HEK293 (cell line): ENCODE data around the gene WNT11.

Experiments
- IKZF3 ChIP-seq: fragments of 450-650 bp; IDR thresholded peaks from 2 replicates; pipeline ENCODE4 v1.5.0; 2018; ENCODE audit warnings: missing biosample characterization, mild to moderate bottlenecking, missing genetic modification characterization, moderate library complexity
- KLF7 ChIP-seq: fragments of 450-650 bp; formaldehyde crosslinking; IDR thresholded peaks from 2 replicates; pipeline ENCODE4 v1.5.1; 2016; ENCODE audit warnings: missing biosample characterization, missing genetic modification characterization, borderline replicate concordance
- SP3 ChIP-seq: fragments of 450-650 bp; formaldehyde crosslinking; IDR thresholded peaks from 2 replicates; pipeline ENCODE4 v1.5.1; 2016; ENCODE audit warnings: missing biosample characterization, missing genetic modification characterization
- TRIM28 ChIP-seq: IDR thresholded peaks from 2 replicates; pipeline ENCODE4 v1.6.1; 2011; ENCODE audit warnings: low read length, control low read depth, borderline replicate concordance
- WT1 ChIP-seq: fragments of 450-650 bp; formaldehyde crosslinking; IDR thresholded peaks from 2 replicates; pipeline ENCODE4 v1.5.1; 2016; ENCODE audit warnings: missing biosample characterization, missing genetic modification characterization
- ZFP37 ChIP-seq: fragments of 450-650 bp; formaldehyde crosslinking; IDR thresholded peaks from 2 replicates; pipeline ENCODE4 v1.5.1; 2016; ENCODE audit warnings: missing biosample characterization, missing genetic modification characterization
- ZNF16 ChIP-seq: fragments of 450-650 bp; formaldehyde crosslinking; IDR thresholded peaks from 2 replicates; pipeline ENCODE4 v1.5.1; 2016; ENCODE audit warnings: low read depth, missing biosample characterization, missing genetic modification characterization
- ZNF23 ChIP-seq: fragments of 450-650 bp; formaldehyde crosslinking; IDR thresholded peaks from 2 replicates; pipeline ENCODE4 v1.5.1; 2016; ENCODE audit warnings: missing biosample characterization, missing genetic modification characterization, borderline replicate concordance
- ZNF274 ChIP-seq, 2 experiments: fragments of 200-500 bp in 1 of 2; fragments of 450-650 bp in 1 of 2; sonication (Bioruptor generic) in 1 of 2; formaldehyde crosslinking in 1 of 2; IDR thresholded peaks; 2 replicates each; pipeline versions ENCODE4 v1.5.1 to v1.6.1; 2014 to 2016; ENCODE audit warnings: borderline replicate concordance in 1 of 2, inconsistent platforms in 1 of 2, low read length in 1 of 2, missing biosample characterization in 1 of 2, missing genetic modification characterization in 1 of 2
- ZNF335 ChIP-seq: fragments of 450-650 bp; formaldehyde crosslinking; conservative IDR thresholded peaks from 2 replicates; pipeline ENCODE4 v1.5.1; 2016; ENCODE audit warnings: missing biosample characterization, missing genetic modification characterization
- ZNF391 ChIP-seq: fragments of 450-650 bp; formaldehyde crosslinking; IDR thresholded peaks from 2 replicates; pipeline ENCODE4 v1.5.1; 2016; ENCODE audit warnings: low read depth, missing biosample characterization, missing genetic modification characterization, borderline replicate concordance
- ZNF394 ChIP-seq: fragments of 450-650 bp; formaldehyde crosslinking; IDR thresholded peaks from 2 replicates; pipeline ENCODE4 v1.5.1; 2016; ENCODE audit warnings: missing biosample characterization, missing genetic modification characterization, mild to moderate bottlenecking, moderate library complexity, borderline replicate concordance
- ZNF501 ChIP-seq: fragments of 450-650 bp; formaldehyde crosslinking; IDR thresholded peaks from 2 replicates; pipeline ENCODE4 v1.5.1; 2016; ENCODE audit warnings: missing biosample characterization, missing genetic modification characterization
- ZNF530 ChIP-seq: fragments of 450-650 bp; formaldehyde crosslinking; IDR thresholded peaks from 2 replicates; pipeline ENCODE4 v1.5.1; 2016; ENCODE audit warnings: low read depth, missing biosample characterization, missing genetic modification characterization
- ZNF558 ChIP-seq: fragments of 450-650 bp; formaldehyde crosslinking; IDR thresholded peaks from 2 replicates; pipeline ENCODE4 v1.5.1; 2016; ENCODE audit warnings: missing biosample characterization, missing genetic modification characterization
- ZNF560 ChIP-seq: fragments of 450-650 bp; formaldehyde crosslinking; IDR thresholded peaks from 2 replicates; pipeline ENCODE4 v1.5.1; 2017; ENCODE audit warnings: missing biosample characterization, missing genetic modification characterization, borderline replicate concordance
- ZNF585B ChIP-seq: fragments of 450-650 bp; formaldehyde crosslinking; IDR thresholded peaks from 2 replicates; pipeline ENCODE4 v1.5.1; 2016; ENCODE audit warnings: missing biosample characterization, missing genetic modification characterization
- ZNF600 ChIP-seq: fragments of 450-650 bp; formaldehyde crosslinking; IDR thresholded peaks from 2 replicates; pipeline ENCODE4 v1.5.1; 2016; ENCODE audit warnings: missing biosample characterization, missing genetic modification characterization
- ZNF610 ChIP-seq: fragments of 450-650 bp; formaldehyde crosslinking; IDR thresholded peaks from 2 replicates; pipeline ENCODE4 v1.5.1; 2016; ENCODE audit warnings: missing biosample characterization, missing genetic modification characterization, borderline replicate concordance
- ZNF623 ChIP-seq: fragments of 450-650 bp; formaldehyde crosslinking; IDR thresholded peaks from 2 replicates; pipeline ENCODE4 v1.5.1; 2016; ENCODE audit warnings: missing biosample characterization, missing genetic modification characterization
- ZNF626 ChIP-seq: fragments of 450-650 bp; sonication (Bioruptor Pico); formaldehyde crosslinking; IDR thresholded peaks from 2 replicates; pipeline ENCODE4 v1.5.1; 2018; ENCODE audit warnings: missing biosample characterization, missing genetic modification characterization, inconsistent platforms
- ZNF660 ChIP-seq: fragments of 450-650 bp; IDR thresholded peaks from 2 replicates; pipeline ENCODE4 v1.5.1; 2018; ENCODE audit warnings: missing biosample characterization, mild to moderate bottlenecking, missing genetic modification characterization
- ZNF701 ChIP-seq: fragments of 450-650 bp; formaldehyde crosslinking; IDR thresholded peaks from 2 replicates; pipeline ENCODE4 v1.5.1; 2016; ENCODE audit warnings: missing biosample characterization, missing genetic modification characterization
- ZNF830 ChIP-seq: fragments of 450-650 bp; IDR thresholded peaks from 2 replicates; pipeline ENCODE4 v1.5.0; 2018; ENCODE audit warnings: missing biosample characterization, missing genetic modification characterization, low read depth, mild to moderate bottlenecking, moderate library complexity
- TF ChIP-seq, protein P1 (sequence below): fragments of 450-650 bp; formaldehyde crosslinking; IDR thresholded peaks from 2 replicates; pipeline ENCODE4 v1.5.1; 2016; ENCODE audit warnings: missing biosample characterization, missing genetic modification characterization
- TF ChIP-seq, protein P2 (sequence below): fragments of 450-650 bp; formaldehyde crosslinking; IDR thresholded peaks from 2 replicates; pipeline ENCODE4 v1.5.1; 2017; ENCODE audit warnings: missing biosample characterization, missing genetic modification characterization
- TF ChIP-seq, protein P3 (sequence below): fragments of 450-650 bp; formaldehyde crosslinking; IDR thresholded peaks from 2 replicates; pipeline ENCODE4 v1.5.1; 2016; ENCODE audit warnings: missing biosample characterization, missing genetic modification characterization
- TF ChIP-seq, protein P4 (sequence below): fragments of 450-650 bp; formaldehyde crosslinking; IDR thresholded peaks from 2 replicates; pipeline ENCODE4 v1.5.1; 2016; ENCODE audit warnings: missing biosample characterization, missing genetic modification characterization, borderline replicate concordance

The WNT11 gene

DNA sequence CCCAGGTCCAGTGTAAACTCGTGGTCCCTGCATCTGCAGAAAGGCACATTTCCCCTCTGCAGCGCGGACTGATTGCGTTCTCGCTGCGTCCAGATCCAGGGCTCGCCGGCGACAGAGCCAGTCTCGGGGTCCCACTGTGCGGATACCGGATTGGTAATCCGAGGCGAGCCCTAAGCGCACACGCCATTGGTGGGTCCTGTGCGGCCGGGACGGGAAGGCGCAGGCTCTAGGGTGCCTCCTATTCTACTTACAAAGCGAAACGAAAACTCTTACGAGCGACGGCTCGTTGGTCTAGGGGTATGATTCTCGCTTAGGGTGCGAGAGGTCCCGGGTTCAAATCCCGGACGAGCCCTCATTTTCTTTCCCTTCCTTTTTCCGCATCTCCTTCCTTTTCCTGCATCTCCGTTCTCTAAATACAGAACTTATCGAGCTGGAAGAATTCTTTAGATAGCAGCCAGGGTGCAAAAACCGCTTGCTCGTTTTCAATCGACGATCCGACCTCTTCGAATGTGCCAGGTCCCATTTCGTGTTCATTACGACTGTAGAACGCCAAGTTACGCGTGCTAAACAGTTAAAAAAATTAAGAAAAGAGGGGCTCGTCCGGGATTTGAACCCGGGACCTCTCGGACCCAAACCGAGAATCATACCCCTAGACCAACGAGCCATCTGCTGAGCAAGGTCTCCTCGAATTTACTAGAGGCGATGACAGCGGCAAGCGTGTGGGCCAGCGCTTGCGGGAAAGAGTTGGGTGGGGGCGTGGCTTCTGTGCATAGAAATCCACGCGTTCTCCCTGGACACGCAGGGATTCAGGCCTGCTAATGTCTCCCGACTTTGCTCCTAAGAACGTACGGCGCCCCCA, 29.2 kb upstream of the WNT11 start (continued):
- TF ChIP-seq ZNF623 (peak; percentile 19; the same call in 1 of the 2 replicates), ZNF558 (0 out of 2 replicates have a peak, but pooled peaks have one; percentile 29), ZNF830 (tag by site-specific recombination) (no peak), ZNF560 (no peak), ZNF394 (peak; percentile 69), ZNF610 (peak; percentile 34; the same call in 1 of the 2 replicates), KLF7 (tag by site-specific recombination) (no peak), ZNF530 (tag by site-specific recombination) (no peak), ZNF585B (tag by site-specific recombination) (no peak), IKZF3 (peak; percentile 93), SP3 (tag by site-specific recombination) (peak; percentile 53; the same call in 1 of the 2 replicates), ZNF335 (tag by site-specific recombination) (peak; percentile 37; the same call in 1 of the 2 replicates), ZNF626 (tag by site-specific recombination) (no peak), ZNF660 (tag by site-specific recombination) (peak; percentile 87), ZNF274 (IDR thresholded peaks at IDR 0.05; ENCODE audit: low read length) (no peak), ZNF274 (tag by site-specific recombination; IDR thresholded peaks at IDR 0.05; ENCODE audit: borderline replicate concordance) (no peak), ZFP37 (tag by site-specific recombination) (no peak), ZNF16 (tag by site-specific recombination) (no peak), ZNF391 (tag by site-specific recombination) (no peak; the same call in 1 of the 2 replicates), ZNF23 (tag by site-specific recombination) (no peak), ZNF501 (peak; percentile 51; the same call in 1 of the 2 replicates), ZNF701 (tag by site-specific recombination) (no peak), ZNF600 (tag by site-specific recombination) (peak; percentile 67; the same call in 1 of the 2 replicates), TRIM28 (peak; percentile 70; the same call in 1 of the 2 replicates), WT1 (tag by site-specific recombination) (no peak)
- TF ChIP-seq, protein P1, sequence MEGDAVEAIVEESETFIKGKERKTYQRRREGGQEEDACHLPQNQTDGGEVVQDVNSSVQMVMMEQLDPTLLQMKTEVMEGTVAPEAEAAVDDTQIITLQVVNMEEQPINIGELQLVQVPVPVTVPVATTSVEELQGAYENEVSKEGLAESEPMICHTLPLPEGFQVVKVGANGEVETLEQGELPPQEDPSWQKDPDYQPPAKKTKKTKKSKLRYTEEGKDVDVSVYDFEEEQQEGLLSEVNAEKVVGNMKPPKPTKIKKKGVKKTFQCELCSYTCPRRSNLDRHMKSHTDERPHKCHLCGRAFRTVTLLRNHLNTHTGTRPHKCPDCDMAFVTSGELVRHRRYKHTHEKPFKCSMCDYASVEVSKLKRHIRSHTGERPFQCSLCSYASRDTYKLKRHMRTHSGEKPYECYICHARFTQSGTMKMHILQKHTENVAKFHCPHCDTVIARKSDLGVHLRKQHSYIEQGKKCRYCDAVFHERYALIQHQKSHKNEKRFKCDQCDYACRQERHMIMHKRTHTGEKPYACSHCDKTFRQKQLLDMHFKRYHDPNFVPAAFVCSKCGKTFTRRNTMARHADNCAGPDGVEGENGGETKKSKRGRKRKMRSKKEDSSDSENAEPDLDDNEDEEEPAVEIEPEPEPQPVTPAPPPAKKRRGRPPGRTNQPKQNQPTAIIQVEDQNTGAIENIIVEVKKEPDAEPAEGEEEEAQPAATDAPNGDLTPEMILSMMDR (tag by site-specific recombination), result no peak
- TF ChIP-seq, protein P2, sequence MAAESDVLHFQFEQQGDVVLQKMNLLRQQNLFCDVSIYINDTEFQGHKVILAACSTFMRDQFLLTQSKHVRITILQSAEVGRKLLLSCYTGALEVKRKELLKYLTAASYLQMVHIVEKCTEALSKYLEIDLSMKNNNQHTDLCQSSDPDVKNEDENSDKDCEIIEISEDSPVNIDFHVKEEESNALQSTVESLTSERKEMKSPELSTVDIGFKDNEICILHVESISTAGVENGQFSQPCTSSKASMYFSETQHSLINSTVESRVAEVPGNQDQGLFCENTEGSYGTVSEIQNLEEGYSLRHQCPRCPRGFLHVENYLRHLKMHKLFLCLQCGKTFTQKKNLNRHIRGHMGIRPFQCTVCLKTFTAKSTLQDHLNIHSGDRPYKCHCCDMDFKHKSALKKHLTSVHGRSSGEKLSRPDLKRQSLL (tag by site-specific recombination), result peak; percentile 58
- TF ChIP-seq, protein P3, sequence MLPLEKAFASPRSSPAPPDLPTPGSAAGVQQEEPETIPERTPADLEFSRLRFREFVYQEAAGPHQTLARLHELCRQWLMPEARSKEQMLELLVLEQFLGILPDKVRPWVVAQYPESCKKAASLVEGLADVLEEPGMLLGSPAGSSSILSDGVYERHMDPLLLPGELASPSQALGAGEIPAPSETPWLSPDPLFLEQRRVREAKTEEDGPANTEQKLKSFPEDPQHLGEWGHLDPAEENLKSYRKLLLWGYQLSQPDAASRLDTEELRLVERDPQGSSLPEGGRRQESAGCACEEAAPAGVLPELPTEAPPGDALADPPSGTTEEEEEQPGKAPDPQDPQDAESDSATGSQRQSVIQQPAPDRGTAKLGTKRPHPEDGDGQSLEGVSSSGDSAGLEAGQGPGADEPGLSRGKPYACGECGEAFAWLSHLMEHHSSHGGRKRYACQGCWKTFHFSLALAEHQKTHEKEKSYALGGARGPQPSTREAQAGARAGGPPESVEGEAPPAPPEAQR (tag by site-specific recombination), result no peak
- TF ChIP-seq, protein P4, sequence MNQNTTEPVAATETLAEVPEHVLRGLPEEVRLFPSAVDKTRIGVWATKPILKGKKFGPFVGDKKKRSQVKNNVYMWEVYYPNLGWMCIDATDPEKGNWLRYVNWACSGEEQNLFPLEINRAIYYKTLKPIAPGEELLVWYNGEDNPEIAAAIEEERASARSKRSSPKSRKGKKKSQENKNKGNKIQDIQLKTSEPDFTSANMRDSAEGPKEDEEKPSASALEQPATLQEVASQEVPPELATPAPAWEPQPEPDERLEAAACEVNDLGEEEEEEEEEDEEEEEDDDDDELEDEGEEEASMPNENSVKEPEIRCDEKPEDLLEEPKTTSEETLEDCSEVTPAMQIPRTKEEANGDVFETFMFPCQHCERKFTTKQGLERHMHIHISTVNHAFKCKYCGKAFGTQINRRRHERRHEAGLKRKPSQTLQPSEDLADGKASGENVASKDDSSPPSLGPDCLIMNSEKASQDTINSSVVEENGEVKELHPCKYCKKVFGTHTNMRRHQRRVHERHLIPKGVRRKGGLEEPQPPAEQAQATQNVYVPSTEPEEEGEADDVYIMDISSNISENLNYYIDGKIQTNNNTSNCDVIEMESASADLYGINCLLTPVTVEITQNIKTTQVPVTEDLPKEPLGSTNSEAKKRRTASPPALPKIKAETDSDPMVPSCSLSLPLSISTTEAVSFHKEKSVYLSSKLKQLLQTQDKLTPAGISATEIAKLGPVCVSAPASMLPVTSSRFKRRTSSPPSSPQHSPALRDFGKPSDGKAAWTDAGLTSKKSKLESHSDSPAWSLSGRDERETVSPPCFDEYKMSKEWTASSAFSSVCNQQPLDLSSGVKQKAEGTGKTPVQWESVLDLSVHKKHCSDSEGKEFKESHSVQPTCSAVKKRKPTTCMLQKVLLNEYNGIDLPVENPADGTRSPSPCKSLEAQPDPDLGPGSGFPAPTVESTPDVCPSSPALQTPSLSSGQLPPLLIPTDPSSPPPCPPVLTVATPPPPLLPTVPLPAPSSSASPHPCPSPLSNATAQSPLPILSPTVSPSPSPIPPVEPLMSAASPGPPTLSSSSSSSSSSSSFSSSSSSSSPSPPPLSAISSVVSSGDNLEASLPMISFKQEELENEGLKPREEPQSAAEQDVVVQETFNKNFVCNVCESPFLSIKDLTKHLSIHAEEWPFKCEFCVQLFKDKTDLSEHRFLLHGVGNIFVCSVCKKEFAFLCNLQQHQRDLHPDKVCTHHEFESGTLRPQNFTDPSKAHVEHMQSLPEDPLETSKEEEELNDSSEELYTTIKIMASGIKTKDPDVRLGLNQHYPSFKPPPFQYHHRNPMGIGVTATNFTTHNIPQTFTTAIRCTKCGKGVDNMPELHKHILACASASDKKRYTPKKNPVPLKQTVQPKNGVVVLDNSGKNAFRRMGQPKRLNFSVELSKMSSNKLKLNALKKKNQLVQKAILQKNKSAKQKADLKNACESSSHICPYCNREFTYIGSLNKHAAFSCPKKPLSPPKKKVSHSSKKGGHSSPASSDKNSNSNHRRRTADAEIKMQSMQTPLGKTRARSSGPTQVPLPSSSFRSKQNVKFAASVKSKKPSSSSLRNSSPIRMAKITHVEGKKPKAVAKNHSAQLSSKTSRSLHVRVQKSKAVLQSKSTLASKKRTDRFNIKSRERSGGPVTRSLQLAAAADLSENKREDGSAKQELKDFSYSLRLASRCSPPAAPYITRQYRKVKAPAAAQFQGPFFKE (tag by site-specific recombination), result no peak
